Jurkat, Clone E6-1 (cell line): Measurements from ENCODE around the gene CUEDC1.
A peak's percentile ranks its signal among the peaks of the same experiment; 100 is the strongest.
"Not testable (repeated sequence)": the region's sequence is repeated elsewhere in the genome, so short reads cannot be mapped to it uniquely, and the experiment has no call there.

Experiments used
- DNase-seq: peaks from one replicate; pipeline ENCODE4 v3.0.0-alpha.2; 2011; ENCODE audit warnings: low read depth, low spot score
- H3K4me3 ChIP-seq: 2 replicates; pipeline ENCODE4 v1.5.1; 2011; ENCODE audit warnings: mild to moderate bottlenecking, low read length, control low read depth, moderate library complexity

Gene CUEDC1

DNA sequence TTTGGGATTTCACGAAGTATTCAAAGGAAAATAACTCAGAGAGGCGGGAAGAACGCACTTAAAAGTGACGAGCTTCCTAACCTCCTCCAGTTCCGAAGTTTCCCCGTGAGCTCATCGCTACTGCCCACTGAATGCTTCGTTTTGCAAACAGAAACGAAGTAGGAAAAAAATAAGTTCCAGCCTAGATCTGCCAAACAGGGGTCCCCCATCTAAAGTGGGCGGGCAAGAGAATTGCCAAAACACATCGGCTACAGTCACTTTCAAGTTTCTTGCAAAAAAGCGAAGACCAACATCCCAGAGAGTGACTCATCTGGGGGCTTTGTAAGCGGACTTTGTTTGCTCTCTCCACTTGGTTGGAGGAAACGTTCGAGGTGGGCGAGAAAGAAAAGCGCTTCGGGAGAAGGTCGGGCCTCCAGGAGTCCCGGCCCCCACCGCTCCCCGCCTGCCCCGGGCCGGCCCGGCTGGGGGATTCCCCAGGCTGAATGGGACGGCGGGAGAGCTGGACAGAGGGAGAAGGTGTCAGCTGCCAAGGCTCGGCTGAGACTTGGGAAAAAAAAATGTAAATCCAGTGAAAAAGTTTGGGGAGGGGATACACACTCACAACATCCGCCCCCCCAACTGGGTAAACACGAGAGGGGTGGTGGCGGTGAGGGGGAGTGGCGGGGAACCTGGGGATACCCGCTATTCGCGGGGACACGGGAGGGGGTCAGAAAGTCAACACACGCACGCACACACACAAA, 31.8 kb upstream of the CUEDC1 start:
- DNase-seq = no peak
- H3K4me3 ChIP-seq = peak overlapping the region; percentile 80

DNA sequence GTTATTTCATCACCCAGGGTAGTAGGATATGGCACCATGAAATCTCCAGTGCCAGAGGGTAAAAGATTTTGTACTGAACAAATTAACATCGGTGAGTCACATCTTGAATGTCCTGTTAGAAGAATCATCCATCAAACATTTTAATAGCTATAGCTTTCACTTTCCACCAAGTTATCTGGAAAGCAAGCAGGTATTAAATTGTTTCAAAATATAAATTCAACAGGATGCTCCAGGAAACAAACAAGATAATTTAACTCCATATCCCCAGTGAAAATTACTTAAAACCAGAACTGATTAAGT, 30.4 kb upstream of the CUEDC1 start:
- DNase-seq = no peak
- H3K4me3 ChIP-seq = no peak overlapping the region

DNA sequence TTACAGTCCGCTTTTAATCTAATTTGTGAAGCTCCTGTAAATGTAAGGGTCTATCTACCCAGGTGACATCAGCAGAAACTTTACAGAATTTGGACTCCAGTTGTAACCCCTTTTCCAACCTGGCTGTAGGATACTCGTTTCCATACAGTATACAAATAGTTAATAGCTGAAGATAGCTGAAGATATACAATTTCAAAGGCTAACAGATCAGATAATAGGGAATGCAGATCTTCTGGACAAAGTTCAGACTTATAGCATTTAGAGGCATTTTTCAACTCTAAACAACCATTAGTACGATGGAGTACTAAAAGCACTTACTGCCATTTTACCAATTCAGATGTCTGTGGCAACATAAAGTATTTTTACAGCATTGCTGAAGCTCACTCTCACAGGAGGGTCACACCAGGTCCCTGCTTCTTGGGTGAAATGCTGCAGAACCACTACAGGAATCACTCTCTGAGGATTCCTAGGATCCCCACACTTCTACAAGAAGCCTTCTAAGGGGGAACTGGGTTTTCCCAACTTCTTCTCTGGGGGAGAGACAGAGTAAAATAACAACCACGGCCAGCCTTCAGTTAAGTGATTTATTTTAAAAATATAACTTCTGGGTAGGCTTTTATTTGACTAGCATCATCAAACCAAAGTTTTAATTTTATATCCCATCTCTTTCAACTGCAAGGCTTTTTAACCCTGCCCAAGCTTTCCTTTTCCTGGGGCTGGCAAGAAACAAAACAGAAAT, 29.9 kb upstream of the CUEDC1 start:
- no peak overlapping the region for H3K4me3 ChIP-seq
- DNase-seq = no peak

DNA sequence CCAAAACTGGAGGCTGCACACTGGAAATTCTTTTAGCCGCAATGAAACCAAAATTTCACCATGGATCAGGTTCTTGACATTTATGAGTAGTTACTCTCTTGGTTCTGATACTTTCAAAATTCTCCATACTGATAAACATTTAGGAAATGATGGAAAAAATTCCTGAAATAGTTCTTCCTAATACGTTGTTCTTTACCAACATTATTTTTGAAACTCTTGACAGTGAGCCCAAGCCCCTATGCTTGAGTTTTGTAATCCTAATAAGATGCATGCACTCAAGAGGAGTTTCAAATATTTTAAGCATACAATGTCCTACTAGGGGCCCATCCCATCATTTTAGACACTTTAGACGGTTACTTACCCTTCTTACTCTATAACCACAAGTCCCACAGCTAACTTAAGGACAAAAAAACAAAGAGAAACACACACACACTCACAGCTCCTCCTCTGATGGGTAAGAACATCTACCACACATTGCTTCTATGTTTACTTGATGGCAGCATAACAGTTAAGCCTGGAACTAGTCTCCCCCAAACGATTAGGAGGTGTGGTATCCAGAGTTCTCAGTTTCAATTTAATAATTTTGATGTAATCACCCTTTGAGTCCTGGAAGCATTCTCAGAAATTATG, 29.2 kb upstream of the CUEDC1 start:
- DNase-seq = peak; percentile 49

DNA sequence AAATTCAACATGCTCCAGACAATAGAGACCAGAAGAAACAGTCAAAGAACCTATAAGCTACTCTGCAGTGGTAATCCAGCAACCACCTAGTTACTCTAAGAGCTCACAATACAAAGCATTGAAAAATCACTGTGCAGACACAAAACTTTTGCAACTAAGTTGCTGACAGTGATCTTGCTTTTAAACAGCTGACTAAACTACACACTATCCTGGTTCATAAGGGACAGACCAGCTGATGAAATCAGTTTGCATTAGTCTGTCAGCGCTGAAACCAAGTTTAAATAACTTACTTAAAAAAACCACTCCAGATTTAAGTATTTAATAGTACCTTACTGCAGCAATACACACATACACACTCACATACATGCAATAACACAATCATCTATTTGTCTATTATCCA, 28.2 kb upstream of the CUEDC1 start:
- H3K4me3 ChIP-seq = no peak overlapping the region
- DNase-seq = no peak

More for the DNA sequence above, 29.2 kb upstream of the CUEDC1 start:
- H3K4me3 ChIP-seq = no peak overlapping the region

DNA sequence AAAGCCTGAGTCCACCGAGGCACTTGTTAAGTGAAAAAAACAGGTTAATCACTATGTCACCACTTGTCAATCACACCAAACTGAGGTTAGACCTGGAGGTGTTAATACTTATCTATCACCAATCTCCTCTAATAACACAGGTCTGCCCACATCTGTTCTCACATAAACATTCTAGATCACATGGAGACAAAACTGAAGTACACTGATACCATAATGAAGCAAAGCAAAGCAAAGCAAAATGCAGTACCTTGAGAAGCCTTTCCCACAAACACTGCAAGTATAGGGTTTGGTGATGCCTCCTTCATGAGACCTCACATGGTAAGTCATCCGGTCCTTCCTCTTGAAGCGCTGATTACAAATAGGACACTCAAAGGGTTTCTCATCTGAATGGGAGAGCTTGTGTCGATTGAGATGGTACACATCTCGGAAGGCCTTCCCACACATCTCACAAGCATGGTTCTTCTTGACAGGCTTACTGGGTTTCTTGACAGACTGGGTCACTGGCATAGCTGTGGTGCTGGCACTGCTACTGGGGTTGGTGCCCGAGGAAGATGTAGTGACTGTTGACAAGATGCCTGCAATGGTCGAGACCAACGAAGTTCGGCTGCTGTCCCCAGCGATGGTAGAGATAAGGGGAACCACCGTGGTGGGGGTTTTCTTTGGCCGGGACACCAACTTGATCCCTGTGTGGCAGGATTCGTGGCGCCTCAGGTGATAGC, 27.4 kb upstream of the CUEDC1 start:
- no peak overlapping the region for H3K4me3 ChIP-seq
- no peak for DNase-seq

DNA sequence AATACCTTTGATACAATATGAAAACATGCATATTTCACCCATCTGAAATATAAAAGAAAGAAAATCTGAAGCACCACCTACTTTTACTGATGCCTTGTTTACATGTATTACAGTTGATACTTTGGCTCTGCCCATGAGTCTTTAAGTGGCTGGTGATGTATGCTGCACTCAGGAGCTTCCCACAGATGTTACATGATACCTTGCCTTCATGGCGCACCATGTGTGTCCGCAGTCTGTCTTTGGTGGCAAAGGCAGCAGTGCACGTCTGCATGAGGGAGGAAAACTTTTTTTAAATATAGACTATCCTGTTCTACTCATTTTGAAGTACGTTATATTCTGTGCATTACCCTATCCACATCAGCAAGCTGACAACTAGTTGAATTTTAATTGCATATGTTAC, 25.3 kb upstream of the CUEDC1 start:
- no peak overlapping the region for H3K4me3 ChIP-seq
- no peak for DNase-seq

DNA sequence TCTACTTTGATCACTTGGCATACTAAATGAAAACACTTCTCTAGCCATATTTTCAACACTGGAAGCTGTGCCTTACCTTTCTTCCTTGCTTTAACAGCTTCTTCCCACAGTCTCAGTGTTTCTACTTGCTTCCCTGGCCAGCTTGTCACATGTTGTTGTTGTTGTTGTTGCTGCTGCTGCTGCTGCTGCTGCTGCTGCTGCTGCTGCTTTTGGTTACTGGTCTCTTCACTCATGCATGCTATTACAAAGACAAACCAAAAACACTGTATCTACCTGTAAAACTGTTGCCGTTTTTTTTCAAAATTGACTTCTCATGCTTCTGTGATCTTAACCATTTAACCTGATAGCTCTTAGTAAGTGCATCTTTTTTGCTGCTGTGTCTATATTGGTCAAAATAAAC, 23.9 kb upstream of the CUEDC1 start:
- DNase-seq = no peak
- no peak overlapping the region for H3K4me3 ChIP-seq

DNA sequence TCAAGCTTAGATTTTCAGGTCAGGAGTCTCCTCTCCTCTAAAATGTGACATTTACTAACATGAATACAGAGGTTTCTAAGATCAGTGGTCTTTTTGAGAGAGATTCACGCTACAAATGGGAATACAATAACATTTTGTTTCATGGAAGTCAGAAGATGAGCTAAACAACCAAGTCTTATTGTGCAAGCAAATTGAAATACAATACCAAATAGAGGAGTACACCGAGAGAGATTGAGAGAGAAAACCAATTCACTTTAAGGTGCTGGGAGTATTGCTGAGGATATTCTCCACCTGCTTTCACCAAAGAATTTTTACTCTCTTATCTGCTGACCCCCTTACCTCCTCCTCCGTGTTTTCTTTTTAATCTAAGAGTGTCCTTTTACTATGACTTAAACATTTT, 21.4 kb upstream of the CUEDC1 start:
- no peak overlapping the region for H3K4me3 ChIP-seq
- DNase-seq = no peak

DNA sequence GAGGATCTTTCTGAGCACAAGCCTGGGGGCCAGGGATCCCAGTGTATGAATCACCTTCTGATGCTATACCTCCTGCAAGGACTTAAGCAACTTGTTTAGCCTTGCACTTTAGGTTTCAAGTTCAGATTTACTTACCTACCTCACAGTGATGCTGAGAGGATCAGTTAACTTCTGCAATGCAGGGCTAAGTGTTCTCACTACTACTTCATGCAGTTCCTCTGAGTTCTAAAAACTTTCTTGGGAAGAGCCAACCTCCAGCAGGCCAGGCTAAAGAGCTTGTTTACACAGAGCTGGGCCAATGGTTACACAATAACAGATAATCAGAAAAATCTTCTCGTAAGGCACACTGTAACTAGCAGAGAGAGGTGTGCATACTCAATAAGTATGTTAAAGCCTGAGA, 19.8 kb upstream of the CUEDC1 start:
- DNase-seq = no peak

DNA sequence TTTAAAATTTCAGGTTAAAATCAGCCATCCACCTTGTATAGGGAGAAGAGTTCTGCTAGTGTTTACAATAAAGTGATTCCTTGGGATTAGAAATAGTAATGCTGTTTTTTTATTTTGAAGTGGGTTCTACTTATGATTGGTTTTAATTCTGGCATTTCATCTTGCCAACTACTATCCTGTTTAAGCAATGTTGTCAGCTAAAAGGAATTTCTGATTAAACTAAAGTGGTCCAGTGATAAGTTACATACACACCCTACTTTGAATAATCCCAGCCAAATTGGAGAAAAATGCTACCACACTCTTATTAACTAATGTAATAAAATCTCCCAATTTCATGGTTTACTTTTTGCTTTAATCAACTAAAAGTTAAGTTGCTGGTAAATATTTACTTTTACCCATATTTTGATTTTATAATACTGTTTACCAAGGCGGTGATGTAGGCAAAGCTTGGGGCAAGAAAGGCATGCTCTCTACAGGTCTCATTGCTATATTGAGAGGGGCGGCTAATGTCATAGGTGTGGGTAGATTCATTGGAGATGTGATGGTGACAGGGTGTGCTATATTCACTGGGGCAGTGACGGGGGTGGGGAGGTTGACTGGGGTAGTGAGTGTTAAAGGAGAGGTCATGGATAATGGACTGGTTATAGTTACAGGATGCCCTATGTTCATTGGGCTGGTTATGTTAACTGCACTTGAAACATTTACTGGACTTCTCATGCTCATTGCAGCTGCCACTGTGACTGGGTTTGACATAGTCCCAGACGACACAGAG, 19.0 kb upstream of the CUEDC1 start:
- H3K4me3 ChIP-seq, DNase-seq: not testable (repeated sequence)

More for the DNA sequence above, 19.8 kb upstream of the CUEDC1 start:
- H3K4me3 ChIP-seq = no peak overlapping the region

DNA sequence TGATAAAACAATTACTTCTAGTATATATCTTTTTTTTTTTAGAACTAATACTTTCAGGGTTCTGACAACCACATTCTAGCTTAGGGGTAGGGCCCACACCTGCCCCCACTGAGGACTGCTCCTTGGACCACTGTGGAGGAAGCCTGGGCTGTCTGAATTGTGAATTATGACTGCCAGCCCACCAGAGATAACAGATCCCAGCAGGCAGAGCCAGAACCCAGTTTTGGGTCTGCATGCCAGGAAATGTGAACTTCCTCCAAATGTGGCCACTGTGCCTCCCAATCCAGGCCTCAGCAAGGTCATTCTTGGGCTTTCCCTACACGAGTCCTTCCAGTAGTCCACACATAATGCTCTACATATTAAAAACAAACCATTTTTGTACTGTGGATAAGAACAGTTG, 16.9 kb upstream of the CUEDC1 start:
- H3K4me3 ChIP-seq = no peak overlapping the region
- DNase-seq = no peak

DNA sequence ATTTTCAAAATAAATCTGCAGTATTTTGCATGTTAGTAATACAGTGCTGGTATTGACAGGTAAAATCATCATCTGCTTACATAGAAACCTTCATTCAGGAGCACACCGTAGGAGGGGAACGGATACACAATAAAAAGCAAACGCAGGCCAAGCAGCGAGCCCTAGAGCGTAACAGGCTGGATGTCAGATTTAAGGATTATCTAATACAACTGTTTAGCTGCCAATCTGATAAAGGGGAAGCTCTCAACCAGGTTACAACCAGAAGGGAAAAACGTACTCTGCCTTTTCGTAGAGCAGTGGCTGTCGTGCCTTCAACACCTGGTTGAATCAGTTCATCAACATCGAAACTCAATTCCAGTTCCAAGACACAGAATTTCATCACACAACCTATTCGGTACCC, 16.4 kb upstream of the CUEDC1 start:
- DNase-seq = no peak
- H3K4me3 ChIP-seq = no peak overlapping the region

DNA sequence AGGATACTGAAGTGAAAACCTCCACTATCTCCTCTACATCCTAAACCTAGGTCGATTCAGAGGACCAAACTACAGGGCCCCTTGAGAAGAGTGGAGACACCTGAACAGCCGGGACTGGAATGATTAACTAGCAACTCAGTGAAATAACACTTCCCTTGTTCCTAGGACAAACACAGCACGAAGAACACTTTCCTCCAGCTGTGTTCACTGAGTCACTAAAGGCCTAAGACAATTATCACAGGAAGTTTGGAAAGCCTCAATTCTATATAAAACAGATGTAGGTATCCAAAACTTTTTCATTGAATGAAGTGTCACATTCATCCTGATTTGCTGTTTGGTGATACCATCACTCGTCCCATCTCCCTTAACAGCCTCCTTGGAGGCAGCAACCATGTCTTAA, 15.5 kb upstream of the CUEDC1 start:
- H3K4me3 ChIP-seq = no peak overlapping the region
- no peak for DNase-seq

DNA sequence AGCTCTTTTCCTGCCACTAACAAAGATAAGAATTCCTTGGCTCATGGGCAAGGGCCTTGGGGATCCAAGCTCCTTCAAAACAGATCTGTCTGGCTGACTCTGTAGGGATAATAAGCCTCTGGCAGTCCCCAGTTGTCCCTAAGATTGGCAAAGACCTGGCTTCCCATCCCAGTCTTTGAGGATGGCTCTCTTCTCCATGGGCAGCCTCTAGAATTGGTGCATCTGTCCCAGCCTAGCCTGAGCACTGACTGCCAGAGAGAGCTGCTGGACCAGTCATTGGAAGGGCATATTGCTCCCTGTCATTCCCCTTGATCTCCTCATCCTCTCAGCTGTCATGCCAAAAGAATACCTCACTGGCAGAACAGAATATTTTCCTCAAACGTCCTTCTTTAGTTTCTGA, 13.2 kb upstream of the CUEDC1 start:
- H3K4me3 ChIP-seq = no peak overlapping the region
- DNase-seq = no peak

DNA sequence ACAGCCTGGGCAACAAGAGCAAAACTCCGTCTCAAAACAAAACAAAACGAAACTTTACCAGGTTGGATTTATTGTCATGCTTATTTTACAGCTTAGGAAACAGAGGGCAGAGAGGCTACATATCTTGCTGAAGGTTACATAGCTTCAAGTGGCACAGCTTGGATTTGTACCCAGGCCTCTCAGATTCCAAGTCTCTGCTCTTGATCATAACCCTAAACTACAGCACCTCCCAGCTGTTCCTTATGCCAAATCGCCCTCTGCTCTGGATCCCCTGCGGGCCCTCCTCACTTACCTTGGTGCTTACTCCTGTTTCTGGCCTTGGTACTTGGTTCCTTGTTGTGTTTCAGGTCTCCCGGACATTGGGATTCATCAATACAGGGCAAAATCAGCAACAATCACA, 11.7 kb upstream of the CUEDC1 start:
- DNase-seq = no peak
- no peak overlapping the region for H3K4me3 ChIP-seq

DNA sequence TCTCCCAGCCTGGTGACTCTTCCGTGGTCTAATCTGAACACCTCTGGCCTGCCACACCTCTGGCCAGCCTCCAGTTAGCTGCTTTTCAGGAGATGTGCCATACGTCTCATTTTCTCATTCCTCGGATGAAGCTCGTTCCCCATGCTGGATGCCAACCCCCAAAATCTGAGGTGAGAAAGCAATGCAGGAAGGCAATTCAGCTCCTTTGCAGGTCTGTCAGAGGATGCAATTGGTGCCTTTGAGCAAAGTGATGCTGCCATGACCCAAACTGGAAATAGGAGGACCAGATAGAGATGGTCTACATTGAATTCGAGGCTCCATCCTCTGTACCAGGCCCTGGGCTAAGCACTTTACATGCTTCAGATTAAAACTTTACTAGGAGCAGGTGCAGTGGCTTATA, 11.0 kb upstream of the CUEDC1 start:
- H3K4me3 ChIP-seq = no peak overlapping the region
- no peak for DNase-seq

DNA sequence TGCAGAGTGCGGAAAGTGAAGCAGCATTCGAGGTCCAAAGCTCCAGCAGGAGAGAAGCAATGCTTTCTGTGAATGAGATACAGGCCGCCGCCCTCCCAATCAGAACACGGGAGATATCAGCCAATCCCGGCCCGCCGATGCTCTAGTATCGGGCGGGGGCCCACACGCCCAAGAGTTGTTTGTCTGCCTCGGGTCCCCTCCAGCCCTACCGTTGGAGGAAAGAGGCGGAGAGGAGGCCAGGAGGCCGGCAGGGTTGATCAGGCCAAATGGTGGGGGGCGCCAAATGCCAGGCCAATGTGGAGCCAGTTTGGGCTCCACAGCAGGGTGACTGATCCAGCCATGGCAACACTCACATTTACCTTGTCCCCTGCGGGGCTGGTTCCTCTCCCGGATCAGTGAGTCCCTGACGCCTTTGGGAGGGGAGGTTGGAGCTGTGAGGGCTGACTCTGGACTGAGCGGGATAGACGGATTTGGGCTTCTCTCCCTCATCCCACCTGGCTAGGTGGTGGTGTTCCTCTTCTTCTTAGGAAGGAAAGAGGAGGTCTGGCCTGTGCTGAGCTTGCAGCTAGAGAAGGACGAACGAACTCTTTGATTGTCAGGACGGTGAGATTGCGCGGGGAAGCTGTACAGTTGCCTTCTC, 10.4 kb upstream of the CUEDC1 start:
- no peak for DNase-seq
- H3K4me3 ChIP-seq = no peak overlapping the region

DNA sequence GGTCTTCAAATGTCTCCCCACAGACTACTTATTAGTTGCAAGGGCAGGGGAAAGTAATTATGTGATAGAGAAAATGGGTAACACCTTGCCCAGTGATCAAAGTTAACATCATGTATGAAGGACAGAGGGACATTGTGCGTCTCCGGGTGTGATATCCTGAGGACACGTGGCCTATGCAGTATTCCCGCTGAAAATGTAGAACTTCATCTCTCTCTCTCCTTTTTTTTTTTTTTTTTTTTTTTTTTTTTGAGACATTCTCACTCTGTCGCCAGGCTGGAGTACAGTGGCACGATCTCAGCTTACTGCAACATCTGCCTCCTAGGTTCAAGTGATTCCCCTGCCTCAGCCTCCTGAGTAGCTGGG, 7.9 kb upstream of the CUEDC1 start:
- no peak for DNase-seq
- no peak overlapping the region for H3K4me3 ChIP-seq
